Measurements from ENCODE around the gene GDPD5. TPM values are rescaled to one million over a fixed set of nuclear protein-coding genes. Genes with fewer than 3 reads are reported as not detected.

GDPD5 gene
- total and polyA plus RNA-seq, 9 of the 15 experiments (the other 6 are each of a cell fraction or from before 2014, with no cell fraction given) = 0.32 to 27.3 (median 8.0) TPM

DNA sequence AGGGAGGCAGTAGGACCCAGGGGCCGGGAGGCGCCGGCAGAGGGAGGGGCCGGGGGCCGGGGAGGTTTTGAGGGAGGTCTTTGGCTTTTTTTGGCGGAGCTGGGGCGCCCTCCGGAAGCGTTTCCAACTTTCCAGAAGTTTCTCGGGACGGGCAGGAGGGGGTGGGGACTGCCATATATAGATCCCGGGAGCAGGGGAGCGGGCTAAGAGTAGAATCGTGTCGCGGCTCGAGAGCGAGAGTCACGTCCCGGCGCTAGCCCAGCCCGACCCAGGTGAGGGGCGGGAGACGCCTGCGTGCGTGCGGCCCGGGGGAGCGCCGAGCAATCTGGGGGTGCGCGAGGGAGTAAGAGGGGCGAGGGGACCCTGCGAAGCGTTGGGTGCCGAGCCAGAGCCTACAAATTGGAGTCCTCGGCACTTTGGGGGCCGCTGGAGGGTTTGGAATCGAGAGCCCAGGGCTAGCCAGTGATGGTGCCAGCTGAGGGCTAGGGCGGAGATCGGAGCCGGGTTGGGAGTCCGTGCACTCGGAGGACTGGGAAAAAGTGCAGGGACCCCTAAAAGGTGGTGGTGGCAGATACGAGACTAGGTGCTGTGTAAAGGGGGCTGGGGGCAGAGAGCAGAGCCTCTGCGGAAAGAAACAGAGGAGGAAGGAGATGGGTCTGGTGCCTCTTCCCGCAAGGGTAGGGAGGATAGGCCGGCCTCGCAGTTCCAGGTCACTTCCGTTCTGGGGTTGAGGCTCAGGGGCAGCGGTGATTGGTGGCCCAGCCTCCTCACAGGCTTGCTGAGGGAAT, 36.5 kb upstream of the GDPD5 start, which contains the start of gene SERPINH1 (continued):
- TF ChIP-seq HDAC8 (tag; IDR thresholded peaks at IDR 0.05) (no peak), L3MBTL2 (IDR thresholded peaks at IDR 0.05) (peak; percentile 41; the same call in 1 of the 2 replicates), ZBTB7A (IDR thresholded peaks at IDR 0.05; ENCODE audit: borderline replicate concordance, control insufficient read depth, low read depth, low read length) (peak; percentile 73; the same call in 1 of the 2 replicates), ZNF79 (CRISPR knock-in tag; IDR thresholded peaks at IDR 0.05; ENCODE audit: low read depth) (no peak), ZNF12 (CRISPR knock-in tag; IDR thresholded peaks at IDR 0.05) (no peak), KDM4B (IDR thresholded peaks at IDR 0.05; ENCODE audit: borderline replicate concordance in 2 of 2, low read depth in 1 of 2) (peak in 1 of 2 experiments; percentile 62; a peak in 1 of 4 replicates), SMAD1 (IDR thresholded peaks at IDR 0.05; ENCODE audit: low read depth, low read length, partially characterized antibody) (peak; percentile 55), NCOR1 (IDR thresholded peaks at IDR 0.05) (peak; percentile 6; the same call in 1 of the 2 replicates), ZFX (CRISPR knock-in tag; IDR thresholded peaks at IDR 0.05) (peak; percentile 75), ZBED1 (IDR thresholded peaks at IDR 0.05) (peak; percentile 80), ZNF589 (CRISPR knock-in tag; IDR thresholded peaks at IDR 0.05; ENCODE audit: low read depth) (0 out of 2 replicates have a peak, but pooled peaks have one; percentile 54), ZNF780A (CRISPR knock-in tag; IDR thresholded peaks at IDR 0.05) (peak; percentile 39; the same call in 1 of the 2 replicates), CBX1 (IDR thresholded peaks at IDR 0.05; ENCODE audit: low read depth) (0 out of 2 replicates have a peak, but pooled peaks have one; percentile 65), POLR2A (conservative IDR thresholded peaks at IDR 0.05) (peak; percentile 97), OTX1 (CRISPR knock-in tag; IDR thresholded peaks at IDR 0.05) (0 out of 2 replicates have a peak, but pooled peaks have one; percentile 70), SREBF2 (CRISPR knock-in tag; IDR thresholded peaks at IDR 0.05) (no peak)
- TF ChIP-seq, protein P1, sequence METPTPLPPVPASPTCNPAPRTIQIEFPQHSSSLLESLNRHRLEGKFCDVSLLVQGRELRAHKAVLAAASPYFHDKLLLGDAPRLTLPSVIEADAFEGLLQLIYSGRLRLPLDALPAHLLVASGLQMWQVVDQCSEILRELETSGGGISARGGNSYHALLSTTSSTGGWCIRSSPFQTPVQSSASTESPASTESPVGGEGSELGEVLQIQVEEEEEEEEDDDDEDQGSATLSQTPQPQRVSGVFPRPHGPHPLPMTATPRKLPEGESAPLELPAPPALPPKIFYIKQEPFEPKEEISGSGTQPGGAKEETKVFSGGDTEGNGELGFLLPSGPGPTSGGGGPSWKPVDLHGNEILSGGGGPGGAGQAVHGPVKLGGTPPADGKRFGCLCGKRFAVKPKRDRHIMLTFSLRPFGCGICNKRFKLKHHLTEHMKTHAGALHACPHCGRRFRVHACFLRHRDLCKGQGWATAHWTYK (CRISPR knock-in tag; IDR thresholded peaks at IDR 0.05) = peak; percentile 77
- TF ChIP-seq, protein P2, sequence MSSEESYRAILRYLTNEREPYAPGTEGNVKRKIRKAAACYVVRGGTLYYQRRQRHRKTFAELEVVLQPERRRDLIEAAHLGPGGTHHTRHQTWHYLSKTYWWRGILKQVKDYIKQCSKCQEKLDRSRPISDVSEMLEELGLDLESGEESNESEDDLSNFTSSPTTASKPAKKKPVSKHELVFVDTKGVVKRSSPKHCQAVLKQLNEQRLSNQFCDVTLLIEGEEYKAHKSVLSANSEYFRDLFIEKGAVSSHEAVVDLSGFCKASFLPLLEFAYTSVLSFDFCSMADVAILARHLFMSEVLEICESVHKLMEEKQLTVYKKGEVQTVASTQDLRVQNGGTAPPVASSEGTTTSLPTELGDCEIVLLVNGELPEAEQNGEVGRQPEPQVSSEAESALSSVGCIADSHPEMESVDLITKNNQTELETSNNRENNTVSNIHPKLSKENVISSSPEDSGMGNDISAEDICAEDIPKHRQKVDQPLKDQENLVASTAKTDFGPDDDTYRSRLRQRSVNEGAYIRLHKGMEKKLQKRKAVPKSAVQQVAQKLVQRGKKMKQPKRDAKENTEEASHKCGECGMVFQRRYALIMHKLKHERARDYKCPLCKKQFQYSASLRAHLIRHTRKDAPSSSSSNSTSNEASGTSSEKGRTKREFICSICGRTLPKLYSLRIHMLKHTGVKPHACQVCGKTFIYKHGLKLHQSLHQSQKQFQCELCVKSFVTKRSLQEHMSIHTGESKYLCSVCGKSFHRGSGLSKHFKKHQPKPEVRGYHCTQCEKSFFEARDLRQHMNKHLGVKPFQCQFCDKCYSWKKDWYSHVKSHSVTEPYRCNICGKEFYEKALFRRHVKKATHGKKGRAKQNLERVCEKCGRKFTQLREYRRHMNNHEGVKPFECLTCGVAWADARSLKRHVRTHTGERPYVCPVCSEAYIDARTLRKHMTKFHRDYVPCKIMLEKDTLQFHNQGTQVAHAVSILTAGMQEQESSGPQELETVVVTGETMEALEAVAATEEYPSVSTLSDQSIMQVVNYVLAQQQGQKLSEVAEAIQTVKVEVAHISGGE (CRISPR knock-in tag; IDR thresholded peaks at IDR 0.05) = peak in 2 of 3 experiments; percentile 43 to 63; a peak in 2 of 6 replicates
- TF ChIP-seq, protein P3, sequence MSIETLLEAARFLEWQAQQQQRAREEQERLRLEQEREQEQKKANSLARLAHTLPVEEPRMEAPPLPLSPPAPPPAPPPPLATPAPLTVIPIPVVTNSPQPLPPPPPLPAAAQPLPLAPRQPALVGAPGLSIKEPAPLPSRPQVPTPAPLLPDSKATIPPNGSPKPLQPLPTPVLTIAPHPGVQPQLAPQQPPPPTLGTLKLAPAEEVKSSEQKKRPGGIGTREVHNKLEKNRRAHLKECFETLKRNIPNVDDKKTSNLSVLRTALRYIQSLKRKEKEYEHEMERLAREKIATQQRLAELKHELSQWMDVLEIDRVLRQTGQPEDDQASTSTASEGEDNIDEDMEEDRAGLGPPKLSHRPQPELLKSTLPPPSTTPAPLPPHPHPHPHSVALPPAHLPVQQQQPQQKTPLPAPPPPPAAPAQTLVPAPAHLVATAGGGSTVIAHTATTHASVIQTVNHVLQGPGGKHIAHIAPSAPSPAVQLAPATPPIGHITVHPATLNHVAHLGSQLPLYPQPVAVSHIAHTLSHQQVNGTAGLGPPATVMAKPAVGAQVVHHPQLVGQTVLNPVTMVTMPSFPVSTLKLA (conservative IDR thresholded peaks at IDR 0.05) = 0 out of 4 replicates have a peak, but pooled peaks of 1 of the 2 experiments have one; percentile 44
- TF ChIP-seq, protein P4, sequence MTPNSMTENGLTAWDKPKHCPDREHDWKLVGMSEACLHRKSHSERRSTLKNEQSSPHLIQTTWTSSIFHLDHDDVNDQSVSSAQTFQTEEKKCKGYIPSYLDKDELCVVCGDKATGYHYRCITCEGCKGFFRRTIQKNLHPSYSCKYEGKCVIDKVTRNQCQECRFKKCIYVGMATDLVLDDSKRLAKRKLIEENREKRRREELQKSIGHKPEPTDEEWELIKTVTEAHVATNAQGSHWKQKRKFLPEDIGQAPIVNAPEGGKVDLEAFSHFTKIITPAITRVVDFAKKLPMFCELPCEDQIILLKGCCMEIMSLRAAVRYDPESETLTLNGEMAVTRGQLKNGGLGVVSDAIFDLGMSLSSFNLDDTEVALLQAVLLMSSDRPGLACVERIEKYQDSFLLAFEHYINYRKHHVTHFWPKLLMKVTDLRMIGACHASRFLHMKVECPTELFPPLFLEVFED (CRISPR knock-in tag; conservative IDR thresholded peaks at IDR 0.05) = peak; percentile 59
